ENCODE data around the gene SAP30BP. TPM values are rescaled to one million over a fixed set of nuclear protein-coding genes. Genes with fewer than 3 reads are reported as not detected.
A peak's percentile ranks its signal among the peaks of the same experiment; 100 is the strongest.

Gene SAP30BP
- total and polyA plus RNA-seq, 10 of the 15 experiments (the other 5 are each of a cell fraction or from before 2014, with no cell fraction given) = 57.9 to 166 (median 94.5) TPM

- FAIRE-seq (no peak), ATAC-seq (peak; percentile 17; the same call in 2 of the 3 replicates), DNase-seq (ENCODE audit: low read depth, low spot score) (no peak)
- no TSS peak for BruUV-seq (replicated peaks)
- Histone ChIP-seq H4K20me1 (ENCODE audit: control insufficient read depth, insufficient read depth) (no peaks in the 10 kb centered on the region), H3K36me3 (ENCODE audit: control insufficient read depth in 2 of 2, insufficient read depth in 2 of 2, low read length in 1 of 2) (peaks cover 0 to 12% of the 10 kb centered on the region in 2 experiments; a peak in 3 of 4 replicates), H3K4me3 (no peak overlapping the region), H3K4me1 (ENCODE audit: control insufficient read depth, insufficient read depth, low read length) (peaks cover 14% of the 10 kb centered on the region), H3K4me2 (ENCODE audit: control insufficient read depth, insufficient read depth) (peak overlapping the region; percentile 41; the same call in 1 of the 2 replicates), H2AFZ (ENCODE audit: control insufficient read depth, low read depth, low read length) (no peak overlapping the region), H3K27me3 (replicated peaks in 1 of 2; ENCODE audit: control insufficient read depth in 2 of 2, insufficient read depth in 2 of 2, low read length in 1 of 2) (no peaks in the 10 kb centered on the region), H3K79me2 (ENCODE audit: control insufficient read depth, insufficient read depth, low read length) (no peaks in the 10 kb centered on the region), H3K9ac (ENCODE audit: control insufficient read depth, insufficient read depth, low read length) (no peak overlapping the region), H3K27ac (ENCODE audit: control insufficient read depth, insufficient read depth) (peak overlapping the region; percentile 69), H3K9me3 (replicated peaks; ENCODE audit: control insufficient read depth, insufficient read depth, low read length) (no peaks in the 10 kb centered on the region)
- in situ Hi-C loops (cut with MboI) = no loop called here
- ChIA-PET RAD21 (ENCODE audit: unreplicated experiment) (interaction anchor here (0.7 to 4.3 kb wide), 11 partner anchors 9 to 295 kb away, joined by 3 to 33 read pairs (median 4); partner anchors contain the start of genes RECQL5, SAP30BP and SMIM5), POLR2A (interaction anchor here (0.7 to 2.1 kb wide), 7 partner anchors 9 to 134 kb away, joined by 3 to 12 read pairs (median 4); partner anchors contain the start of genes RECQL5 and SMIM5), CTCF (interaction anchor here (0.8 to 19.5 kb wide), 13 partner anchors 9 to 189 kb away, joined by 3 to 349 read pairs (median 5); partner anchors contain the start of genes GALK1, RECQL5, SAP30BP and SMIM5), SMC1A (ENCODE audit: uncharacterized antibody, unreplicated experiment) (interaction anchor here (1.0 to 4.5 kb wide), 12 partner anchors 7 to 209 kb away, joined by 3 to 28 read pairs (median 5); partner anchors contain the start of genes RECQL5, SAP30BP, SMIM5 and WBP2)
- TF ChIP-seq ELK1 (IDR thresholded peaks at IDR 0.05; ENCODE audit: low read depth, low read length) (no peak), SUZ12 (IDR thresholded peaks at IDR 0.05; ENCODE audit: unreplicated experiment) (no peak)
- intact Hi-C loops (cut with micrococcal nuclease; ENCODE audit: unreplicated experiment) = no loop called here
- WGBS (ENCODE audit: insufficient coverage, insufficient replicate concordance, low lambda C conversion rate, missing lambda C conversion rate) = 78% methylated on average over 7 of the region's 7 CpGs
Measured at GRCh38 chr17:75645501-75645888, 21.6 kb upstream of the SAP30BP start.
